ENCODE measurements around the gene MRPL10. TPM values are rescaled to one million over a fixed set of nuclear protein-coding genes. Genes with fewer than 3 reads are reported as not detected.

The MRPL10 gene
- total RNA-seq, 6 experiments from 2014 or later: 14.4 to 26.1 (median 16.3) TPM

DNA sequence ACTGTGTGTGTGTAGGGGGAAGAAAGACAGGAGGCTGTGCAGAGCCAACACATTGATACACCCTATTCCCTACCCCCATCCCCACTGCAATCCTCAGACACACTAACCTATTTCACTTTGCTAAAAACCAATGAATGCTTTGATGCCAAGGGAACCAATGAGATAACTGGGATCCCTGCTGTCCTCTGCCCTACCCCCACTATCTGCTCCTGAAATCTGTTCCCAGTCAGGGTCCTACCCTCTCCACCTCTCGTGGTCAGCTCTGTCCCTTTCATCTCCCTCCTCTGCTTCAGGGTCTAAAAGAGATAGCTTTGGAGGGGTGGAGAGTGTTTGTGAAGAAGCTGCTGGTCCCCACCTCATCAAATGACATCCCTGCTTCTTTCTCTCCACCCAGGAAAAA is 38.7 kb upstream of the MRPL10 start:
- peak in 1 of 3 donors; percentile 1 for DNase-seq
- ATAC-seq: no peak
- H3K4me1 ChIP-seq: no peaks in the 10 kb centered on the region
- 40% methylated on average over 1 of the region's 1 CpG for WGBS (ENCODE audit: insufficient coverage, low coverage, low lambda C conversion rate, missing lambda C conversion rate)
- intact Hi-C loops (cut with DNase I): no loop called here
- no peak overlapping the region for H3K27ac ChIP-seq
- H3K27me3 ChIP-seq: no peaks in the 10 kb centered on the region
- TF ChIP-seq CTCF (IDR thresholded peaks at IDR 0.05) (no peak), POLR2A (IDR thresholded peaks at IDR 0.05) (no peak)
- H3K36me3 ChIP-seq: no peaks in the 10 kb centered on the region
- H3K4me3 ChIP-seq: no peak overlapping the region
- no peaks in the 10 kb centered on the region for H3K9me3 ChIP-seq

DNA sequence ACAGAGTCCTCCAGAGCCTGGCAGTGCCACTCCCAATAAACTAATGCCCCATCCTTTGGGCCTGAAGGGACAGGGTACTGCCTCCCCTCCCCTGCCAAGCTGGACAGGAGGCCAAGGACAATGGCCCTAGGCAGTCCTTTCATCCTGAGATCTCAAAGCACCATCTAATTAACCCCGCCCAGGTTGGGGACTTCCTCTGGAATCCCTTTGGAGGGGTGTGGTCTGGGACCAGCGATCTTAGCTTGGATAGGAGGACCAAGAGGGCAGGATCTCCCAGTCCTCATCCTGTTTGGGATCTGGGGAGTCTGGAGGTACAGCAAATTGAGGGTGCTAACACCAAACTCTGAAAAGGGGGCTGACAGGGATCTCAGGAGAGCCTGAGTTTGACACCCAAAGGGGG is 37.8 kb upstream of the MRPL10 start:
- no CpG with 5 or more reads among the region's 2 CpGs for WGBS (ENCODE audit: insufficient coverage, low coverage, low lambda C conversion rate, missing lambda C conversion rate)
- Histone ChIP-seq H3K27ac (no peak overlapping the region), H3K9me3 (no peaks in the 10 kb centered on the region), H3K27me3 (no peaks in the 10 kb centered on the region), H3K4me1 (no peaks in the 10 kb centered on the region), H3K36me3 (no peaks in the 10 kb centered on the region), H3K4me3 (no peak overlapping the region)
- TF ChIP-seq POLR2A (IDR thresholded peaks at IDR 0.05) (no peak), CTCF (IDR thresholded peaks at IDR 0.05) (no peak)
- intact Hi-C loops (cut with DNase I): no loop called here
- DNase-seq: no peak
- no peak for ATAC-seq

- Histone ChIP-seq H3K4me1 (no peaks in the 10 kb centered on the region), H3K4me3 (no peak overlapping the region), H3K27ac (no peak overlapping the region), H3K27me3 (no peaks in the 10 kb centered on the region), H3K9me3 (no peaks in the 10 kb centered on the region), H3K36me3 (no peaks in the 10 kb centered on the region)
- ATAC-seq (no peak), DNase-seq (no peak)
- intact Hi-C loops (cut with DNase I): no loop called here
- WGBS (ENCODE audit: insufficient coverage, low coverage, low lambda C conversion rate, missing lambda C conversion rate): 79% methylated on average over 8 of the region's 11 CpGs
- TF ChIP-seq POLR2A (IDR thresholded peaks at IDR 0.05): no peak
- no peak for TF ChIP-seq CTCF (IDR thresholded peaks at IDR 0.05)
Measured at GRCh38 chr17:47867813-47868533, 36.6 kb upstream of the MRPL10 start.

DNA sequence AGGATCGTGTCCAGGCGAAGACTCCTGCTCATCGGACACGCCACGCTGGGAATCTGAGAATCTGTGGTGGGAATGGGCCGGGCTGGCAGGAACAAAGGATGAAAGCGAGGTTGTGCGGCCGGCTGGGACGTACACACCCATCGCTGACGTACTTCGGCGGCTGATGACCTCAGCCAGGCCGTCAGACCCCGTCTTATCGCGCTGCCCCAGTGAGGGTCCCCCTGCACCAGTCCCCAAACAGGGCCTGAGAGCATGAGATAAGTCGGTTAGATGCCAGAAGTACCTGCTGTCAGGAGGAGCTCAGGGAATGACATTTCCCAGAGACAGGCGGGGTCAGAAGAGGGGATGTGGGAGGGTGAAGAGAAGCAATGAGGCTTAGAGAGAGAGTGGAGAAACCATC is 35.6 kb upstream of the MRPL10 start:
- WGBS (ENCODE audit: insufficient coverage, low coverage, low lambda C conversion rate, missing lambda C conversion rate): 66% methylated on average over 10 of the region's 20 CpGs
- Histone ChIP-seq H3K9me3 (no peaks in the 10 kb centered on the region), H3K4me1 (no peaks in the 10 kb centered on the region), H3K4me3 (no peak overlapping the region), H3K27me3 (no peaks in the 10 kb centered on the region), H3K27ac (no peak overlapping the region), H3K36me3 (no peaks in the 10 kb centered on the region)
- TF ChIP-seq CTCF (IDR thresholded peaks at IDR 0.05): no peak
- TF ChIP-seq POLR2A (IDR thresholded peaks at IDR 0.05): no peak
- intact Hi-C loops (cut with DNase I): no loop called here
- ATAC-seq: no peak
- DNase-seq: peak in 1 of 3 donors; percentile 31

Data from right lobe of liver (tissue), 6 donors.